Mucosa of gallbladder (tissue), 1 donor: ENCODE results near the gene DPYSL4. TPM values are rescaled to one million over a fixed set of nuclear protein-coding genes. Genes with fewer than 3 reads are reported as not detected.

Experiments used
- DNase-seq: peaks from one replicate; pipeline ENCODE4 v3.0.0-alpha.2; 2020; ENCODE audit warnings: low spot score
- total RNA-seq: library from RNA; stranded (reverse); gene quantifications from one replicate; pipeline ENCODE4 v1.2.1, GENCODE V29; 2021
- donor health status: DM: no; HTN: no; CAD: no.

DPYSL4 gene
- 0.81 TPM for total RNA-seq

DNA sequence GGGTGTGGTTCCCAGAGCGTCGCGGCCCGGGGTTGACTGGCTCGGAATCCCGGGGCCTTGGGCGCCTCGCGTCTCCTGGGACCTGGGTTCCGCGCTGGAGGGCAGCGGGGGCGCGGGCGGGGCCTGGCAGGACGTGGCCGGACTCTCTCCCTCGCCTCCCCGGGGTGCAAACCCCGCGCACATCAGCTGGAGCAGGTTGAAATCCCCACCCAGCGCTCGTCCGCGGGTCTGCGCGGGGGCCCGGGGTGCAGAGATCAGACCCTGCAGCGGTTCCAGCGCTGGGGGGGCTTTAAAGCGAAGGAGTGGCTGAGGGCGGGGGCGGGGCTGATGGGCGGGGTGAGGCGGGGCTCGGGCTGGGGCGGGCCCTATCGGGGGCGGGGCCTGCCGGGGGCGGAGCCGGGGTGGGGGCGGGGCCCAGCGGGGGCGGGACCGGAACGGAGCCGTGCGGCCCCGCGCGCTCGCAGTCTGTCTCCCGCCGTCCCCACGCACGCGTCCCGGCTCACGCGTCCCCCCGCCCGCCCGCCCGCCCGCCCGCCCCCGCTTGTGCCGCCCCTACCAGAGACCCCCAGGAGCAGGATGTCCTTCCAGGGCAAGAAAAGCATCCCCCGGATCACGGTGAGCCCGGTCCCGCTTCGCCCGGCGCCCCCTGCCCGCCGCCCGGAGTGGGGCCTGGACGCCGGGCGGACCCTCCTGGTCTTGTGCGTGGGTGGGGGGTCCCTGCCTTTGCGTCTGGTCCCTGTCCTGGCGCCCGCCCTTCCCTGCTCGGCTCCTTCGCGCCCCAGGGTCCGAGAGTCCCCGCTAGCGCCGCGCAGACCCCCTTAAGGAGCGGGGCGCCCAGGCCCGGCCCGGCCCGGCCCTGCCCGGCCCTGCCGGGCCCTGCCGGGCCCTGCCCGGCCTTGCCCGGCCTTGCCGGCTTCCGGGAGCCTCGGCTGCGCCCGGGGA lies at the start of gene DPYSL4:
TSS of gene DPYSL4 (plus strand) at position 461 of the 942 bp plus-strand sequence. CDS start at position 577, 116 bp downstream.
- DNase-seq = no peak

DNA sequence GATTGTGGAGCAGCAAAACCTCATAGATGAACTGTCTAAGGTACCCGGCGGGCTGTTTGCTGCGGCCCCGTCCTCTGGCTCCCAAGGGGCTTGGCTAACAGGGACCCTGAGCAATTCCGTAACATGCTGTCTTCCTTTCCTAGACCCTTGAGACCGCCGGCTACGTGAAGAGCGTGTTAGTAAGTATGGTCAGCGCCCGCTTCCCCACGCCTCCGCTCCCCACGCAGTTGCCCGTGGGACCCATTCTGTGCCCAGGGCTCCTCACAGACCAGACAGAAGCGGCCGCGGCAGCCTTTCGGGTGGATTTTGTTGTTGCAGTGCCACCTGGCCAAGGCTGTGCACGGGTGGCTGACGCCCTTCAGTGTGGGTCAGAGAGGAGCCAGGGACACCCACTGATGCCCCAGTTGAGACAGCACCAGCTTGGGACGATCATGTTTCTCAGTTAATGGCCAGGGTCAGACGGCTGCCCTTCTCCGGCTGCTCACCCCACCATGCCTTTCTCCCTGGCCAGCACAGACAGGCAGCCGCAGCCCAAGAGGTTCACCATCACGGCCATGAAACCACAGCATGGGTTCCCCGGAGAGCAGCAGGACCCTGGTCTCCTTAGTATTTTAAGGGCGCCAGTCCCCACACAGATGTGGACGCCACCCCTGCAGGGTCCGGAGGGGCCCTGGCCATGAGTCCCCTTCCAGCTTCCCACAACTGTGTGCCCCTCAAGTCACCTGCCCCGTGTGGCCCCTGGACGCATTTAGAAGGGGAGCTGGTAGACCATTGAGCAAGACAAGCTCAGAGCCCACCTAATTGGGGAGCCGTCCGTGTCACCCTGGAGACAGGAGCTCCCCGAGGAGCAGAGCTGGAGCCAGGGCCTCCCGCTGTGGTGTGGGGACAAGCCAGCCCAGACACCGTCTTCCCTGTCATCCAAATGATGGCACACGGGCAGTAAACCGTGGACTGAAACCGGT lies 49.4 kb upstream of the DPYSL4 start:
- no peak for DNase-seq

DNA sequence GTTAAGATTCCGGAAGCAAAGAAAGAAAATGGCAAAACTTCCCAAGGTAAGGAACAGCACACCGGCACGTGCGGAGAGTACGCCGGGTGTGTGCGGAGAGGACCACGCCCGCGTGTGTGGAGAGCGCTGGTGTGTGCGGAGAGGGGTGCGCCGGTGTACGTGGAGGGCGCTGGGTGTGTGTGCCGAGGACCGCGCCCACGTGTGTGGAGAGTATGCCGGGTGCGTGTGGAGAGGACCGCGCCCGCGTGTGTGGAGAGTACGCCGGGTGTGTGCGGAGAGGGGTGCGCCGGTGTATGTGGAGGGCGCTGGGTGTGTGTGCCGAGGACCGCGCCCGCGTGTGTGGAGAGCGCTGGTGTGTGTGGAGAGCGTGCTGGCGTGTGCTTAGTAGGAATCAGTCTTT lies 48.6 kb upstream of the DPYSL4 start:
- no peak for DNase-seq

DNA sequence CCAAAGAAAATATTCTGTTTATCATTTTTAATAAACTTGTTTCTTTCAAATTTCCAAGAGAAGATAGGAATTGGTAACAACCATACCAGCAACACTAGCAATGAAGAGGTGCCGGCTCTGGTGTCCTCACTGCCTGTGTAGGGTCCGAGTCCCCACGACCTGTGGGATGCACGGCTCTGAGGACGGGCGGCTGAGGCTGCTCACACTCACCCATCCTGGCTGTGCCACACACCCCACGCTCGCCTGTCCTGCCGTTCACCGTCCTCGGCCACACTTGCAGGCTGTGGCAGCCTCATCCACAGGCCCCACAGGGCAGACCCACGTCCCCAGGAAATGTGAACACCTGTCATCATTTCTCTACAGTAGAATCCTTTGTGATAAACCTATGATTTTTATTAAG lies 48.2 kb upstream of the DPYSL4 start:
- no peak for DNase-seq

DNA sequence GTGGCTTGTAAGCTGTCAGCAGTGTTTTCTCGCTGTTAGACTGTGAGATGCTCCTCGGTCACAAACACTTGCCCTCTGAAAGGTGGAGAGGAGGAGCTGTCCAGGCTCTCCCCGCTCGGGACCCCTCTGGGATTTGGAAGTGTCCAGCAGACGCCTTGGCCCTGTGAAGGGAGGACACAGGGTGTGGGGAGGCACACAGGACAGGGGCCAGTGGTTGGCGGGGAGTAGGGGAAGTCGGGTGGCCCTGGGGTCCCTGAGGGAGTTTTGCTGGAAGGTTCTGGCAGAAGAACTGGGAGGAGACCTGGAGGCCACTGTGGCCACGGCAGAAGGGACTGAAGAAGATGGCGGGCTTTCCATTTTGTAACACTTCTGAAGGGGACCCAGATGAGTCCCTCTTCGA lies 47.2 kb upstream of the DPYSL4 start:
- DNase-seq = no peak

- no peak for DNase-seq
These were observed 46.4 kb upstream of the DPYSL4 start for GRCh38 chr10:132140167-132140925.

DNA sequence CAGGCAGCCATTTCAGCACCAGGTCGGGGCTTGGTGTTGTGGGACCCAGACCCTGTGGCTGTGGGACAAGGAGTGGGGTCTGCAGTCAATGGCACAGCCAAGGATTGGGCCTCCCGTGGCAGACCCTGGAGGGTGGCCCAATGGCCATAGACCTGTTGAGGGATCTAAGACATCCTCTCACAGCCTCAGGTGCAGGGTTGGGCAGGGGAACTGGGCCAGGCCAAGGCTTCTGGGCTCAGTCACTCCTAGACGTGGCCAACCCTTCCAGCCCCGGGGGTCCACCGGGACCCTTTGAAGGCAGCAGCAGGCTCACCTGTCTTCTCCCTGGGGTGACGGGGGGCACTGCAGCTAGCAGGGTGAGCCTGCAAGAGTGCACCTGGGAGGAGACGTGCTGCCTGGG lies 45.7 kb upstream of the DPYSL4 start:
- DNase-seq = no peak

GRCh38 chr10:132141526-132142395 lies 45.0 kb upstream of the DPYSL4 start:
- DNase-seq = no peak

GRCh38 chr10:132142396-132143161 lies 44.2 kb upstream of the DPYSL4 start:
- no peak for DNase-seq

DNA sequence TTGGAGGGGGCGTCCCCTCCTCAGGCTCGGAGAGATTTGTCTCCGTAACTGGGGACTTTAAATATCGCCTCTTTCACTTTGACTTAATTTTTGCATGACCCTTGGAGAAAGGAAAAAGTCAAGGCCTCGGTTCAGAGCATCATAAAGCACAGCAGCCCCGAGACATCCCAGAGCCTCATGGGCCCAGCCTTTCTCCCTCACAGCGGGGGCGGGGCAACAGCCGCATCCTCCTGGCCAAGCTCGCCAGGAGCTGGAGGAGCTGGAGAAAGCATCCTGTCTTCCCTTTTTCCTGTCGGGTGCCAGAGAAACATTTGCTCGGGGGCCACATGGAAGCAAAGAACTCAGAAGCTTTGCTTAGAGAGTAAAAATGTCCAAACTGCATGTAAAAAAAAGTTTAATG lies 43.6 kb upstream of the DPYSL4 start:
- DNase-seq = no peak

DNA sequence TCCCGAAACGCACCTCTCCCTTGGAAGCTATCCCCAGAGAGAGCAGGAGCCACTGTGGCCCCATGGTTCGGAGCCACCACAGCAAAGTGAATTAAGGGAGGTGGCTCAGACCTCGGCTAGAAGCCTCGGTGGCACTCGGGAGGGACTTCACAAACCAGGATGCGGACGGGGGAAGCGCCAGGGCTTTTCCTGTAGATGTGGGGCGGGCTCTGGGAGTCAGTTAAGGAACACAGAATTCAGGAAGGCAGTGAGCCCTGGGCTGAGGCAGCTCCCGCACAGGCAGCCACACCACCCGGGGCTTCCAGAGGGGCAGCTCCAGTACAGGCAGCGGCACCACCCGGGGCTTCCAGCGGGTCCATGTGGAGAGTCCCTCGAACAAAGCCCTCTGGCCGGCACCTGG lies 42.7 kb upstream of the DPYSL4 start:
- DNase-seq = no peak

DNA sequence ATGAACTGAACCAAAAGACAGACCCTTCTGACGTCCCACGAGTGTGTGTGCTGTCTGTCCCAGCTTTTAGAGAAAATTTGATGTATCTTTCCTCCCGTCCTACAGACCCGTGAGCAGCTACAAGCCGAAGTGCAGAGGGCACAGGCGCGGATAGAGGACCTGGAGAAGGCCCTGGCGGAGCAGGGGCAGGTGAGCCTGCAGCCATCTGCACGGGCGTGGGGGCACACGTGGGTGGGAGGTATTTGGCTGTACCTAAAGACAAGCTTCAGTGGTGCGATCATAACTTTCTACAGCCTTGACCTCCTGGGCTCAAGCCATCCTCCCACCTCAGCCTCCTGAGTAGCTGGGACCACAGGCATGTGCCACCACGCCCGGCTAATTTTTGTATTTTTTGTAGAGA lies 41.7 kb upstream of the DPYSL4 start:
- no peak for DNase-seq

DNA sequence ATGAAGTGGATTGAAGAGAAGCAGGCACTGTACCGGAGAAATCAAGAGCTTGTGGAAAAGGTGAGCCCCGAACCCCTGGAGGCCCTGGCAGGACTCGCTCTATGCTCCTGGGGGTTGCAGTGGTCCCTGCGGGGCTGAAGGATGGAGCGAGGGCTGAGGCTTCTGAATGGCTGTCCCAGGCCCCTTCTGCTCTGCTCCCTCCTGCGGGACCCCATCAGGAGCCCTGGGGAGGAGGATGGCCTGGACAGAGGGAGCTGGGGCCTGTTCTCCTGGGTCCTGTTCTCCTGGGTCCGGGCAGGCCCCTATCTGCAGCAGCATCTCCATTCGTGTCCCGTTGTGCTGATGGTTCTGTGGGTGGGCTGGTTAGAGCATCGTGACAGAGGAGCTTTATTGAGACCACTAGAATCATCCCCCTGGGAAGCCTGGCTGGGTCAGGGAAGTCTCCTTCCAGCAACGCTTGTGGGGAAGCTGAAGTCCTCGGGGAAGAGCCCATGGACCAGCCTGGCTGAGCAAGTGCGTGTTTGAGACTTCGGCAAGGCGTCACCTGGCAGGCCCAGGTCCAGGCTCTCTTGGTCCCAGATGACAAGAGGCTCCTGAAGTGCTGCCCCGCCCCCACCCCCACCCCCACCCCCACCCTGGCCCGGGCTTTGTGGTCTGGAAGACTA lies 41.1 kb upstream of the DPYSL4 start:
- DNase-seq = no peak

DNA sequence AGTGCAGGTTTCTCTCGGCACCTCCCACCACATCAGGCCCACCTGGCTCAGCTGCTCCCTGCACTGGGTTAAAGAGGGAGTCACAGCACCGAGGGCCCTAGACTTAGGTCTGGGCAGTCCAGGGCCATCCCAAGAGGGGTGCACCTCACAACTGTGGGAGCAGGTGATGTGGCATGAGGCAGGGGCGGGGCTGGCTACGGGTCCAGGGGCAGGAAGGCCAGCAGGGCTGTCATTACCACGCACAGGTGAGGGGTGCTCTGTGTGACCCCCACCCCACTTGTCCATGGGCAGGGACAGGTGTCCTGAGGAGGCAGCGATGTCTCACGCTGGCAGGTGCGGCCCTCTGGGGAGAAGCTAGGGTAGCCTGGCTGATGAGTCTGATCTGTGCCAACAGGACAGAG lies 40.5 kb upstream of the DPYSL4 start:
- no peak for DNase-seq

DNA sequence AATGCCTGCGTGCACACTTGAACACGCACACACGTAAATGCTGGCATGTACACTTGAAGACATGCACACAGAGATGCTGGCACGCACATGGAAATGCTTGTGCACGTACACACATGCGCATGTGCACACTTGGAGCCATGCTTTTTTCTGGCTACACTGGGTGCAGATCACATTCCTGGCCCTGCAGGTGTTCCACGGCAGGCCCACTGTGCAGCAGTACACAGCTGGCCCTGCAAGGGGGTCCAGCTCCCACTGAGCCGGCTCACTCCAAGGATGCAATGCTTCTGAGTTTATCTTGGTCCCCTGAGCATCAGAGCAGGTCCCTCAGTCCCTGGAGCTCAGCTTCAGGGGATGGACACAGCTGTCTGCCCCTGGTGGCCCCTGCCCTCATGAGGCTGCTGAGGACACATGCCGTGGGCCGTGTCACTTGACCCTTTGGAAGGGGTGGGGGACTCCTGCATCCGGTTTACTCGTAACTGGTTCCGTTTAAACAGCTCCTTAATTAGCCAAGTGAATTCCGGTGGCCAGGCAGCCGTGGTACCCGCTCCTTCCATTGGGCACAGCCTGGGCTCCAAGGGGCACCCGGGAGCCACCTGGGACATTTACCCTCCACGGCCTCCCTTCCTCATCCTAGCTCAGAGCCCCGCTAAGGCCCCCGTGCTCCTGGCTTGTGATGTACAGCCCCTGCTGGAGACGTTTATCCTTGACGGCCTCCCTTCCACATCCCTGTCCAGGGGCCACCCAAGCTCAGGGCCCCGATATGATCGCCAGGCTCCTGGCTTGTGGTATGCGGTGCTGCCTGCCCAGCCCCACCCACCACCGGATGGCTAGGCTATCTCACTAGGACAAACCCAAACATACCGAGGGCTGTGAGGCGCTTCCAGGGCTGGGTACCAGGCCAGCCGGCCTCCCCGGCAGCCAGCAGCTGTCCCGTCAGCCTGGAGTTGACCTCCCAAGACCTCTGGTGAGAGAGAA lies 39.5 kb upstream of the DPYSL4 start:
- DNase-seq = no peak

- no peak for DNase-seq
These were observed 38.2 kb upstream of the DPYSL4 start for GRCh38 chr10:132148261-132149251.

GRCh38 chr10:132149271-132149670 lies 37.5 kb upstream of the DPYSL4 start:
- DNase-seq = no peak
